NB4 (cell line): ENCODE data around the gene TLCD3B.

Experiments
- CTCF ChIP-seq: IDR thresholded peaks from one replicate; pipeline ENCODE4 v1.5.1; 2012; ENCODE audit warnings: low read depth, low read length
- MYC ChIP-seq: IDR thresholded peaks from 2 replicates; pipeline ENCODE4 v1.6.1; 2011; ENCODE audit warnings: low read depth, low read length
- POLR2A ChIP-seq: IDR thresholded peaks from 2 replicates; pipeline ENCODE4 v1.6.1; 2011; ENCODE audit warnings: mild to moderate bottlenecking; ENCODE audit not compliant: insufficient read length; ENCODE audit errors: extremely low read depth
- TF ChIP-seq, protein P1 (sequence below): IDR thresholded peaks from 2 replicates; pipeline ENCODE4 v1.6.1; 2011; ENCODE audit warnings: low read depth, low read length

GRCh38 chr16:30030841-30031413 lies at the start of gene TLCD3B:
- TF ChIP-seq CTCF (no peak), POLR2A (no peak), MYC (no peak)
- TF ChIP-seq, protein P1, sequence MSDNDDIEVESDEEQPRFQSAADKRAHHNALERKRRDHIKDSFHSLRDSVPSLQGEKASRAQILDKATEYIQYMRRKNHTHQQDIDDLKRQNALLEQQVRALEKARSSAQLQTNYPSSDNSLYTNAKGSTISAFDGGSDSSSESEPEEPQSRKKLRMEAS: no peak
